Measurements from ENCODE around the gene MUC13.

MUC13 gene

GRCh38 chr3:124903896-124904834 lies 30.4 kb downstream of the MUC13 start:
- no peak for DNase-seq (ENCODE audit: low spot score)

- no peak for DNase-seq (ENCODE audit: low spot score)
Observed at GRCh38 chr3:124896824-124897526, 37.6 kb downstream of the MUC13 start.

- DNase-seq (ENCODE audit: low spot score): no peak
Observed at GRCh38 chr3:124895756-124896155, 38.8 kb downstream of the MUC13 start.

GRCh38 chr3:124893526-124893925 lies 41.0 kb downstream of the MUC13 start:
- no peak for DNase-seq (ENCODE audit: low spot score)

- no peak for DNase-seq (ENCODE audit: low spot score)
Observed at GRCh38 chr3:124890573-124891190, 43.9 kb downstream of the MUC13 start.

GRCh38 chr3:124888482-124889441 lies 45.8 kb downstream of the MUC13 start:
- DNase-seq (ENCODE audit: low spot score): no peak

GRCh38 chr3:124887932-124888298 lies 46.6 kb downstream of the MUC13 start:
- DNase-seq (ENCODE audit: low spot score): no peak

GRCh38 chr3:124887177-124887931 lies 47.2 kb downstream of the MUC13 start, which contains the start of gene ITGB5:
ITGB5 (minus strand) TSS chr3:124887365; CDS start chr3:124887000, 365 bp downstream.
- DNase-seq (ENCODE audit: low spot score): peak; percentile 84

GRCh38 chr3:124886168-124887056 lies 48.1 kb downstream of the MUC13 start:
- peak; percentile 51 for DNase-seq (ENCODE audit: low spot score)

- DNase-seq (ENCODE audit: low spot score): peak; percentile 25
Observed at GRCh38 chr3:124885466-124886167, 48.9 kb downstream of the MUC13 start.

- DNase-seq (ENCODE audit: low spot score): no peak
Observed at GRCh38 chr3:124884474-124885101, 50.0 kb downstream of the MUC13 start.

GRCh38 chr3:124883766-124884473 lies 50.6 kb downstream of the MUC13 start:
- DNase-seq (ENCODE audit: low spot score): no peak

- no peak for DNase-seq (ENCODE audit: low spot score)
Observed at GRCh38 chr3:124882816-124883747, 51.5 kb downstream of the MUC13 start.

GRCh38 chr3:124881976-124882697 lies 52.4 kb downstream of the MUC13 start:
- DNase-seq (ENCODE audit: low spot score): no peak

GRCh38 chr3:124879337-124879680 lies 55.2 kb downstream of the MUC13 start:
- DNase-seq (ENCODE audit: low spot score): no peak
